PC-9 (cell line): ENCODE data around the gene RORC.

Experiments
- EZH2 ChIP-seq: fragments of 200-600 bp; sonication (generic); IDR thresholded peaks from 2 replicates; pipeline ENCODE4 v1.8.0; 2017; ENCODE audit warnings: antibody characterized with exemption, low read depth
- TF ChIP-seq, protein P1 (sequence below): fragments of 200-600 bp; sonication (generic); conservative IDR thresholded peaks from 2 replicates; pipeline ENCODE4 v1.6.1; 2017; ENCODE audit warnings: mixed run types, antibody characterized with exemption, mild to moderate bottlenecking, moderate library complexity

DNA sequence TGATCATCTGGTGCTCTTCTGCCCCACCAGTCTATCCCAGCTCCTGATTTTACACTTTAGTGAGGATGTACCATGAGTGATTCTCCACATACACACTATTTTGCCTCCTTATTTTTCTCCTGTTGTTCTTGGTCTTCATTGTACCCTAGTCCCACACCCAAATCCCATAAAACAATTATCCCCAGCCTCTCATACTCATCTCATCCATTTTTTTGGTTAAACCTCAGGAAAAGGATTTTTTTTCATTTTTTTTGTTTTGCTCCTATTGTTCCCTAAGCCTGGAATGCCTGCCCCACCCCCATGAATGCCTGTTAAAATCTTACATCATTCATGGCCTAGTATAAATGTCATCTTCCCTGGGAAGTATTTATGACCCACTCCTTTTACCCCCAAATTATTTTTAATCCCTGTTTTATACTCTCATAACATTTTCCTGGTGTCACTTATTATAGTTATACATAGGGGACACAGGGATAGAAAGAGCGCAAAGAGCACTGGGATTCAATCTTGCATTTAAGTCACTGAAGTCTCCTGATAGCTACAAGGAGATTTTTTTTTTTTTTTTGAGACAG, 21.5 kb downstream of the RORC start:
- TF ChIP-seq, protein P1, sequence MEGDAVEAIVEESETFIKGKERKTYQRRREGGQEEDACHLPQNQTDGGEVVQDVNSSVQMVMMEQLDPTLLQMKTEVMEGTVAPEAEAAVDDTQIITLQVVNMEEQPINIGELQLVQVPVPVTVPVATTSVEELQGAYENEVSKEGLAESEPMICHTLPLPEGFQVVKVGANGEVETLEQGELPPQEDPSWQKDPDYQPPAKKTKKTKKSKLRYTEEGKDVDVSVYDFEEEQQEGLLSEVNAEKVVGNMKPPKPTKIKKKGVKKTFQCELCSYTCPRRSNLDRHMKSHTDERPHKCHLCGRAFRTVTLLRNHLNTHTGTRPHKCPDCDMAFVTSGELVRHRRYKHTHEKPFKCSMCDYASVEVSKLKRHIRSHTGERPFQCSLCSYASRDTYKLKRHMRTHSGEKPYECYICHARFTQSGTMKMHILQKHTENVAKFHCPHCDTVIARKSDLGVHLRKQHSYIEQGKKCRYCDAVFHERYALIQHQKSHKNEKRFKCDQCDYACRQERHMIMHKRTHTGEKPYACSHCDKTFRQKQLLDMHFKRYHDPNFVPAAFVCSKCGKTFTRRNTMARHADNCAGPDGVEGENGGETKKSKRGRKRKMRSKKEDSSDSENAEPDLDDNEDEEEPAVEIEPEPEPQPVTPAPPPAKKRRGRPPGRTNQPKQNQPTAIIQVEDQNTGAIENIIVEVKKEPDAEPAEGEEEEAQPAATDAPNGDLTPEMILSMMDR, result no peak
- TF ChIP-seq EZH2, result no peak
